GM13977 (cell line): Measurements from ENCODE around the gene JAGN1.
"Not testable (repeated sequence)": the region's sequence is repeated elsewhere in the genome, so short reads cannot be mapped to it uniquely, and the experiment has no call there.

Experiments
- DNase-seq: peaks from one replicate; pipeline ENCODE4 v3.0.0; 2012; ENCODE audit warnings: low spot score
- in situ Hi-C: fragments of 300-500 bp; cut with MboI; formaldehyde crosslinking; loops from one replicate; pipeline ENCODE4 v1.12.0; 2022; ENCODE audit warnings: low sequenced_read_pairs, low pct_unique_long_range_greater_than_20kb, mixed read lengths, inconsistent platforms; ENCODE audit not compliant: unreplicated experiment
- TF ChIP-seq, protein P1 (sequence below): IDR thresholded peaks from 2 replicates; pipeline ENCODE4 v1.5.1; 2012; ENCODE audit warnings: mild to moderate bottlenecking, control low read depth; ENCODE audit not compliant: insufficient read depth; ENCODE audit errors: extremely low read depth, missing control alignments

Gene JAGN1

GRCh38 chr3:9890249-9891071 is at the start of gene JAGN1:
Gene JAGN1, plus strand, starts transcription at chr3:9890610. Its CDS starts 113 bp downstream, at chr3:9890723.
- peak; percentile 94 for DNase-seq
- in situ Hi-C loops = no loop called here
- TF ChIP-seq, protein P1, sequence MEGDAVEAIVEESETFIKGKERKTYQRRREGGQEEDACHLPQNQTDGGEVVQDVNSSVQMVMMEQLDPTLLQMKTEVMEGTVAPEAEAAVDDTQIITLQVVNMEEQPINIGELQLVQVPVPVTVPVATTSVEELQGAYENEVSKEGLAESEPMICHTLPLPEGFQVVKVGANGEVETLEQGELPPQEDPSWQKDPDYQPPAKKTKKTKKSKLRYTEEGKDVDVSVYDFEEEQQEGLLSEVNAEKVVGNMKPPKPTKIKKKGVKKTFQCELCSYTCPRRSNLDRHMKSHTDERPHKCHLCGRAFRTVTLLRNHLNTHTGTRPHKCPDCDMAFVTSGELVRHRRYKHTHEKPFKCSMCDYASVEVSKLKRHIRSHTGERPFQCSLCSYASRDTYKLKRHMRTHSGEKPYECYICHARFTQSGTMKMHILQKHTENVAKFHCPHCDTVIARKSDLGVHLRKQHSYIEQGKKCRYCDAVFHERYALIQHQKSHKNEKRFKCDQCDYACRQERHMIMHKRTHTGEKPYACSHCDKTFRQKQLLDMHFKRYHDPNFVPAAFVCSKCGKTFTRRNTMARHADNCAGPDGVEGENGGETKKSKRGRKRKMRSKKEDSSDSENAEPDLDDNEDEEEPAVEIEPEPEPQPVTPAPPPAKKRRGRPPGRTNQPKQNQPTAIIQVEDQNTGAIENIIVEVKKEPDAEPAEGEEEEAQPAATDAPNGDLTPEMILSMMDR = no peak

DNA sequence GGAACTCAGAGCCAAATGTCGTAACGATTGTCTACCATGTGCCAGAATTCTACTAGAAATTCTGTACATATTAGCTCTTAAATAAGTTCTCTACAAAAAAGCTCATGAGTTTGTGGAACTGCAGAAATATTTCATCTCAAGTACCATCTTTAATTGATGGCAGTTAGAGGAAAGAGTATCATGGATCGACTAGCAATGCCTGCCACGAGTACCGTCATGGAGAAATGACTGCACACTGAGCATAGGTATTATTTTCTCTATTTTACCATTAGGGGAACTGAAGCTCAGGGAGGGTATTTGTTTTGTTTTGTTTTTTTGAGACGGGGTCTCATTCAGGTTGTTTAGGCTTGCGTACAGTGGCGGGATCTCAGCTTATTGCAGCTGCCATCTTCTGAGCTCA is 49.4 kb upstream of the JAGN1 start:
- TF ChIP-seq, protein P1 = no peak
- DNase-seq = no peak
- in situ Hi-C loops = no loop called here

GRCh38 chr3:9843715-9844438 is 46.5 kb upstream of the JAGN1 start, which contains the start of gene RPUSD3:
Gene RPUSD3, minus strand, starts transcription at chr3:9844008. Its CDS starts 18 bp downstream, at chr3:9843990.
- DNase-seq = peak; percentile 99
- in situ Hi-C loops = no loop called here
- TF ChIP-seq, protein P1 = no peak

- DNase-seq = no peak
- in situ Hi-C loops = no loop called here
- TF ChIP-seq, protein P1 = no peak
Measured at GRCh38 chr3:9846231-9846630, 44.2 kb upstream of the JAGN1 start.

GRCh38 chr3:9846931-9847488 is 43.4 kb upstream of the JAGN1 start:
- TF ChIP-seq, protein P1 = no peak
- in situ Hi-C loops = no loop called here
- DNase-seq = no peak

- DNase-seq, in situ Hi-C loops: not testable (repeated sequence)
Measured at GRCh38 chr3:9847870-9848269, 42.5 kb upstream of the JAGN1 start.
